A549 (cell line): ENCODE data around the gene SAG. TPM values are rescaled to one million over a fixed set of nuclear protein-coding genes. Genes with fewer than 3 reads are reported as not detected.

Experiments used
- ATAC-seq, 2 experiments: fragments of 200-7000 bp in 1 of 2; fragments of >200 bp in 1 of 2; cut with Nextera tagmentation in 1 of 2; cut with Tn5 transposase in 1 of 2; 3 replicates each; pipeline versions ENCODE4 v1.8.0 to v1.9.1; 2018 to 2020; ENCODE audit warnings: mild to moderate bottlenecking in 1 of 2, moderate library complexity in 1 of 2
- CTCF ChIA-PET: fragments of 300-600 bp; sonication (Branson Sonifier 250); formaldehyde crosslinking; extraction: SDS; loops from one replicate; lab custom pipeline; 2021; ENCODE audit warnings: antibody characterized with exemption, inconsistent platforms; lab: Yijun Ruan, JAX
- POLR2A ChIA-PET: fragments of 350-600 bp; formaldehyde crosslinking; extraction: SDS; loops from one replicate; lab custom pipeline; 2021; ENCODE audit warnings: antibody characterized with exemption, inconsistent platforms; lab: Yijun Ruan, JAX
- DNase-seq, 2 experiments: peaks; one replicate each; pipeline versions ENCODE4 v3.0.0 to v3.0.0-alpha.2; 2011 to 2016; ENCODE audit warnings: low read depth in 1 of 2, low spot score in 1 of 2
- FAIRE-seq: peaks from 2 replicates; lab custom pipeline; 2011; peaks lifted over from hg19 to GRCh38; lab: Jason Lieb, UNC
- H3K27ac ChIP-seq, 2 experiments: fragments of >200 bp; sonication (Bioruptor Twin); formaldehyde crosslinking; 3 replicates each; pipeline ENCODE4 v1.5.1; 2016 to 2017
- H3K4me1 ChIP-seq: fragments of >200 bp; sonication (Bioruptor Twin); formaldehyde crosslinking; 3 replicates; pipeline ENCODE4 v1.6.1; 2016
- H3K4me2 ChIP-seq: fragments of >200 bp; sonication (Bioruptor Twin); formaldehyde crosslinking; 3 replicates; pipeline ENCODE4 v1.6.1; 2016
- H3K4me3 ChIP-seq: fragments of >200 bp; sonication (Bioruptor Twin); formaldehyde crosslinking; 3 replicates; pipeline ENCODE4 v1.5.1; 2016
- H3K9me3 ChIP-seq: fragments of >200 bp; sonication (Bioruptor Twin); formaldehyde crosslinking; 3 replicates; pipeline ENCODE4 v1.6.1; 2016
- CBX2 ChIP-seq: fragments of 200-600 bp; sonication (generic); IDR thresholded peaks from 2 replicates; pipeline ENCODE4 v1.6.1; 2016; ENCODE audit warnings: low read depth, mild to moderate bottlenecking, borderline replicate concordance
- CBX8 ChIP-seq: fragments of 200-600 bp; sonication (generic); IDR thresholded peaks from 2 replicates; pipeline ENCODE4 v1.6.1; 2016
- CHD4 ChIP-seq: fragments of 200-600 bp; sonication (generic); IDR thresholded peaks from 2 replicates; pipeline ENCODE4 v1.6.1; 2016; ENCODE audit warnings: antibody characterized with exemption, mild to moderate bottlenecking, borderline replicate concordance
- EHF ChIP-seq: fragments of 250-450 bp; sonication (Bioruptor Pico); IDR thresholded peaks from 2 replicates; pipeline ENCODE4 v1.5.0; 2020; ENCODE audit warnings: mild to moderate bottlenecking
- ESRRA ChIP-seq: fragments of 150-350 bp; IDR thresholded peaks from 2 replicates; pipeline ENCODE4 v1.6.1; 2014; ENCODE audit warnings: mild to moderate bottlenecking, low read length, borderline replicate concordance
- HDAC2 ChIP-seq: fragments of 200-600 bp; sonication (generic); IDR thresholded peaks from 2 replicates; pipeline ENCODE4 v1.6.1; 2016
- HOXB13 ChIP-seq: fragments of 250-450 bp; sonication (Bioruptor Pico); IDR thresholded peaks from 2 replicates; pipeline ENCODE4 v1.5.0; 2020; ENCODE audit warnings: low read depth, mild to moderate bottlenecking, moderate library complexity
- HOXB5 ChIP-seq: fragments of 250-450 bp; sonication (Bioruptor Pico); IDR thresholded peaks from 2 replicates; pipeline ENCODE4 v1.5.0; 2020; ENCODE audit warnings: mild to moderate bottlenecking, moderate library complexity
- JUN ChIP-seq, 2 experiments: fragments of >200 bp; sonication (Bioruptor Twin); formaldehyde crosslinking; IDR thresholded peaks; 2 replicates in 1 of 2; 3 replicates in 1 of 2; pipeline ENCODE4 v1.6.1; 2016 to 2017
- JUNB ChIP-seq: fragments of >200 bp; sonication (Bioruptor Twin); formaldehyde crosslinking; IDR thresholded peaks from 2 replicates; pipeline ENCODE4 v1.6.1; 2016
- KDM1A ChIP-seq: fragments of 200-600 bp; sonication (generic); IDR thresholded peaks from 2 replicates; pipeline ENCODE4 v1.6.1; 2016; ENCODE audit warnings: low read depth, mild to moderate bottlenecking
- NFE2L2 ChIP-seq: fragments of 150-350 bp; conservative IDR thresholded peaks from 2 replicates; pipeline ENCODE4 v1.6.1; 2014; ENCODE audit warnings: low read length
- NPAS2 ChIP-seq: fragments of 250-450 bp; sonication (Bioruptor Pico); IDR thresholded peaks from 2 replicates; pipeline ENCODE4 v1.8.0; 2022; ENCODE audit warnings: mild to moderate bottlenecking, moderate library complexity, borderline replicate concordance
- PBX3 ChIP-seq: IDR thresholded peaks from 2 replicates; pipeline ENCODE4 v1.6.1; 2012
- POLR2A ChIP-seq: IDR thresholded peaks from 2 replicates; pipeline ENCODE4 v1.6.1; 2012; ENCODE audit warnings: mild to moderate bottlenecking, low read length
- POLR2AphosphoS2 ChIP-seq: conservative IDR thresholded peaks from 2 replicates; pipeline ENCODE4 v1.6.1; 2012; ENCODE audit warnings: low read length, improper control_type of control experiment, inconsistent platforms
- RCOR1 ChIP-seq: fragments of 150-350 bp; IDR thresholded peaks from 2 replicates; pipeline ENCODE4 v1.6.1; 2014; ENCODE audit warnings: antibody characterized with exemption, low read length, low read depth
- REST ChIP-seq: fragments of 200-600 bp; sonication (generic); IDR thresholded peaks from 2 replicates; pipeline ENCODE4 v1.6.1; 2016; ENCODE audit warnings: antibody characterized with exemption, mild to moderate bottlenecking, moderate library complexity
- RFX5 ChIP-seq: fragments of 450-650 bp; IDR thresholded peaks from 2 replicates; pipeline ENCODE4 v1.7.1; 2014; ENCODE audit warnings: antibody characterized with exemption, mild to moderate bottlenecking, moderate library complexity
- TFCP2L1 ChIP-seq: fragments of 250-450 bp; sonication (Bioruptor Pico); IDR thresholded peaks from 2 replicates; pipeline ENCODE4 v1.5.0; 2021; ENCODE audit warnings: mild to moderate bottlenecking
- TP53 ChIP-seq: fragments of 250-450 bp; sonication (Bioruptor Pico); IDR thresholded peaks from 2 replicates; pipeline ENCODE4 v1.5.0; 2021; ENCODE audit warnings: mild to moderate bottlenecking, moderate library complexity
- WGBS: methylation state at CpG from one replicate; pipeline ENCODE4 v1.1.6; 2017; ENCODE audit errors: missing lambda C conversion rate; 5-methylcytosine and 5-hydroxymethylcytosine counted together
- polyA plus RNA-seq, 4 experiments: library from polyadenylated mRNA; depleted of rRNA in 3 of 4; stranded (reverse); fragments of >200 nt; fragmentation: RNase III in 1 of 4; extraction: RNeasy Plus Mini Kit Qiagen cat#74134 plus additional on column Dnase treatment in 1 of 4; gene quantifications; 2 replicates in 3 of 4; 3 replicates in 1 of 4; pipeline ENCODE4 v1.2.3, GENCODE V29; 2011 to 2017

Gene SAG
- polyA plus RNA-seq, 2 of the 4 experiments (the other 2 are of a cell fraction) = not detected

GRCh38 chr2:233261819-233262555 lies 45.6 kb upstream of the SAG start:
- ChIA-PET CTCF (interaction anchor here (1.4 to 6.4 kb wide), 3 partner anchors 9 to 142 kb away, joined by 3 to 49 read pairs (median 5); partner anchors contain the start of gene ATG16L1), POLR2A (no interaction called here)
- WGBS = 81% methylated on average over 9 of the region's 9 CpGs
- DNase-seq (no peak), FAIRE-seq (no peak)
- Histone ChIP-seq H3K9me3 (no peaks in the 10 kb centered on the region), H3K4me1 (peaks cover 6% of the 10 kb centered on the region; the same call in 1 of the 3 replicates), H3K27ac (no peak overlapping the region), H3K4me2 (no peak overlapping the region)
- TF ChIP-seq CBX8 (no peak), HDAC2 (no peak), ESRRA (no peak), POLR2A (no peak), HOXB5 (CRISPR knock-in tag) (no peak), RCOR1 (no peak), PBX3 (no peak), POLR2AphosphoS2 (no peak), NPAS2 (CRISPR knock-in tag) (no peak), REST (no peak), CBX2 (no peak), CHD4 (no peak), JUN (IDR thresholded peaks at IDR 0.05) (no peak)
- TF ChIP-seq, all 56 proteins: peak for 0
- ATAC-seq = no peak
- no peak overlapping the region for H3K4me3 ChIP-seq

GRCh38 chr2:233262562-233262961 lies 45.1 kb upstream of the SAG start:
- TF ChIP-seq EHF = no peak
- no peak for TF ChIP-seq HOXB13 (CRISPR knock-in tag)
- TF ChIP-seq TFCP2L1 (CRISPR knock-in tag) = no peak
- no peak for TF ChIP-seq NFE2L2
- TF ChIP-seq, all 56 proteins: peak for 0
- ATAC-seq (no peak), DNase-seq (no peak), FAIRE-seq (no peak)
- WGBS = 91% methylated on average over 5 of the region's 5 CpGs
- peaks cover 6% of the 10 kb centered on the region; the same call in 1 of the 3 replicates for H3K4me1 ChIP-seq
- H3K27ac ChIP-seq = no peak overlapping the region
- H3K9me3 ChIP-seq = no peaks in the 10 kb centered on the region
- no peak overlapping the region for H3K4me3 ChIP-seq
- no peak overlapping the region for H3K4me2 ChIP-seq
- ChIA-PET CTCF (interaction anchor here (2.1 to 6.4 kb wide), 2 partner anchors 10 to 181 kb away, joined by 9 to 49 read pairs; partner anchors contain the start of gene ATG16L1), POLR2A (no interaction called here)

GRCh38 chr2:233263045-233263570 lies 44.5 kb upstream of the SAG start:
- WGBS = 94% methylated on average over 6 of the region's 6 CpGs
- Histone ChIP-seq H3K27ac (no peak overlapping the region), H3K4me3 (no peak overlapping the region), H3K9me3 (no peaks in the 10 kb centered on the region), H3K4me1 (peaks cover 6% of the 10 kb centered on the region; the same call in 1 of the 3 replicates)
- ChIA-PET CTCF (interaction anchor here (0.7 to 6.4 kb wide), 5 partner anchors 11 to 570 kb away, joined by 3 to 49 read pairs (median 5); partner anchors contain the start of gene ATG16L1), POLR2A (no interaction called here)
- FAIRE-seq = no peak
- TF ChIP-seq RFX5 = no peak
- no peak for TF ChIP-seq TP53 (CRISPR knock-in tag)
- no peak for TF ChIP-seq JUNB
- TF ChIP-seq KDM1A = no peak
- TF ChIP-seq HOXB5 (CRISPR knock-in tag) = no peak
- TF ChIP-seq POLR2A = no peak
- no peak for TF ChIP-seq EHF
- TF ChIP-seq, all 56 proteins: peak for 0
- DNase-seq (no peak), ATAC-seq (no peak)
- no peak overlapping the region for H3K4me2 ChIP-seq
